BJ (cell line): ENCODE measurements around the gene HOXC11. TPM values are rescaled to one million over a fixed set of nuclear protein-coding genes. Genes with fewer than 3 reads are reported as not detected.

Experiments
- CTCF ChIA-PET: fragments of 350-600 bp; formaldehyde crosslinking; extraction: SDS; loops from one replicate; lab custom pipeline; 2021; ENCODE audit warnings: antibody characterized with exemption, inconsistent platforms; lab: Yijun Ruan, JAX
- POLR2A ChIA-PET: fragments of 300-600 bp; sonication (Branson Sonifier 250); formaldehyde crosslinking; extraction: SDS; loops from one replicate; lab custom pipeline; 2021; ENCODE audit warnings: antibody characterized with exemption; lab: Charles Lee
- DNase-seq: peaks from one replicate; pipeline ENCODE4 v3.0.0-alpha.2; 2011; ENCODE audit warnings: low read depth
- H3K27me3 ChIP-seq: 2 replicates; pipeline ENCODE4 v1.6.0; 2011; ENCODE audit warnings: low read length; ENCODE audit not compliant: control insufficient read depth, insufficient read depth
- H3K36me3 ChIP-seq: 2 replicates; pipeline ENCODE4 v1.5.1; 2011; ENCODE audit warnings: low read length; ENCODE audit not compliant: control insufficient read depth, insufficient read depth
- H3K4me3 ChIP-seq: 2 replicates; pipeline ENCODE4 v1.5.1; 2011; ENCODE audit warnings: low read depth, mild to moderate bottlenecking, control low read depth, low read length
- CTCF ChIP-seq: IDR thresholded peaks from 2 replicates; pipeline ENCODE4 v1.5.1; 2011; ENCODE audit warnings: low read depth, mild to moderate bottlenecking, control low read depth, inconsistent platforms, low read length, moderate library complexity; ENCODE audit not compliant: insufficient read depth
- polyA plus RNA-seq: library from polyadenylated mRNA; depleted of rRNA; stranded (reverse); fragments of >200 nt; gene quantifications from 2 replicates; pipeline ENCODE4 v1.2.3, GENCODE V29; 2011

The HOXC11 gene
- polyA plus RNA-seq, 1 experiment, result 4.9 TPM

- Histone ChIP-seq H3K4me3 (no peak overlapping the region), H3K27me3 (peaks cover 7% of the 10 kb centered on the region), H3K36me3 (no peaks in the 10 kb centered on the region)
- TF ChIP-seq CTCF, result no peak
- POLR2A ChIA-PET, result no interaction called here
- CTCF ChIA-PET, result interaction anchor here (6.3 kb wide), 1 partner anchor 10 kb away, joined by 81 read pairs; the partner anchor contains the start of gene HOXC10
- DNase-seq, result no peak
Observed at GRCh38 chr12:53996240-53997203, 23.6 kb downstream of the HOXC11 start.

GRCh38 chr12:53997204-53998109, 24.5 kb downstream of the HOXC11 start:
- H3K27me3 ChIP-seq, result peaks cover 5% of the 10 kb centered on the region
- no peak overlapping the region for H3K4me3 ChIP-seq
- TF ChIP-seq CTCF, result no peak
- CTCF ChIA-PET, result interaction anchor here (1.0 to 16.8 kb wide), 4 partner anchors 8 to 211 kb away, joined by 4 to 213 read pairs (median 140); partner anchors contain the start of gene HOXC10
- DNase-seq, result no peak
- no peaks in the 10 kb centered on the region for H3K36me3 ChIP-seq
- POLR2A ChIA-PET, result interaction anchor here (0.6 kb wide), 1 partner anchor 24 kb away, joined by 4 read pairs; the partner anchor contains the start of gene HOXC11

- no peak overlapping the region for H3K4me3 ChIP-seq
- CTCF ChIA-PET, result interaction anchor here (1.0 to 16.8 kb wide), 7 partner anchors 7 to 217 kb away, joined by 3 to 213 read pairs (median 23); partner anchors contain the start of genes HOXC10 and SMUG1
- POLR2A ChIA-PET, result interaction anchor here (0.6 kb wide), 1 partner anchor 25 kb away, joined by 4 read pairs; the partner anchor contains the start of gene HOXC11
- TF ChIP-seq CTCF, result no peak
- no peaks in the 10 kb centered on the region for H3K36me3 ChIP-seq
- DNase-seq, result no peak
- peaks cover 4% of the 10 kb centered on the region for H3K27me3 ChIP-seq
Observed at GRCh38 chr12:53998110-53998899, 25.4 kb downstream of the HOXC11 start.

- Histone ChIP-seq H3K4me3 (peak overlapping the region; percentile 73), H3K27me3 (peaks cover 2% of the 10 kb centered on the region; the same call in 1 of the 2 replicates)
Observed at GRCh38 chr12:53998900-53999236, 25.9 kb downstream of the HOXC11 start.

More at GRCh38 chr12:53998900-53999236, 25.9 kb downstream of the HOXC11 start:
- no peaks in the 10 kb centered on the region for H3K36me3 ChIP-seq
- no peak for DNase-seq
- CTCF ChIA-PET, result interaction anchor here (1.4 to 16.8 kb wide), 7 partner anchors 12 to 230 kb away, joined by 3 to 213 read pairs (median 23); partner anchors contain the start of genes HOXC10 and SMUG1
- no peak for TF ChIP-seq CTCF
- POLR2A ChIA-PET, result no interaction called here
